Measurements from ENCODE around the gene TGFB1.

DNA sequence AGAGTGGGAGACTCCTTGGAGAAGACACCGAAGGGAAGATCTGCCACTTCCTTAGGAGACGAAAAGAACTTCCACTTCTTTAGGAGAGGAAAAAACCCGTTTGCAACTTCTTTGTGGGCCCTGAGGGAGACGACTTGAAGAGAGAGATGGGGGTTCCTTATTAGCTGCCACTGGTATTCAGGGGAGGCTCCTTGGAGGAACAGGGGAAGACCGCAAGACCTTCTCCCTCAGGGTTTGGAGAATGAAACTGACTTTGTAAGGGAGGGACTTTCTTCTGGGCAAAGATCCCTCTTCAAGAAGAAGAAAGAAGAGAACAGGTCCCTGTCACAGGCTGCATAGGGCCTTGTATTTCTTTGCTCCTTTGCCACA lies 44.3 kb upstream of the TGFB1 start:
- TF ChIP-seq HDAC2 (IDR thresholded peaks at IDR 0.05) (no peak), EP300 (IDR thresholded peaks at IDR 0.05; ENCODE audit: low read length) (no peak), EZH2 (IDR thresholded peaks at IDR 0.05; ENCODE audit: borderline replicate concordance, low read depth, low read length) (no peak), RCOR1 (IDR thresholded peaks at IDR 0.05; ENCODE audit: borderline replicate concordance in 1 of 2, low read depth in 2 of 2, low read length in 2 of 2) (no peak), ZNF133 (CRISPR knock-in tag; IDR thresholded peaks at IDR 0.05) (no peak), STAT5A (IDR thresholded peaks at IDR 0.05; ENCODE audit: borderline replicate concordance, low read length) (no peak), NFE2L1 (tag; IDR thresholded peaks at IDR 0.05; ENCODE audit: borderline replicate concordance, low read depth) (no peak), RAD21 (CRISPR knock-in tag; conservative IDR thresholded peaks at IDR 0.05 in 1 of 2, IDR thresholded peaks at IDR 0.05 in 1 of 2) (no peak), ZNF75A (CRISPR knock-in tag; IDR thresholded peaks at IDR 0.05) (no peak)
